ENCODE results near the gene RTN4R. TPM values are rescaled to one million over a fixed set of nuclear protein-coding genes. Genes with fewer than 3 reads are reported as not detected.
A peak's percentile ranks its signal among the peaks of the same experiment; 100 is the strongest.

Gene RTN4R
- total and polyA plus RNA-seq, 2 of the 8 experiments (the other 6 are each of a cell fraction or from before 2014, with no cell fraction given): 21.8 to 41.3 TPM

DNA sequence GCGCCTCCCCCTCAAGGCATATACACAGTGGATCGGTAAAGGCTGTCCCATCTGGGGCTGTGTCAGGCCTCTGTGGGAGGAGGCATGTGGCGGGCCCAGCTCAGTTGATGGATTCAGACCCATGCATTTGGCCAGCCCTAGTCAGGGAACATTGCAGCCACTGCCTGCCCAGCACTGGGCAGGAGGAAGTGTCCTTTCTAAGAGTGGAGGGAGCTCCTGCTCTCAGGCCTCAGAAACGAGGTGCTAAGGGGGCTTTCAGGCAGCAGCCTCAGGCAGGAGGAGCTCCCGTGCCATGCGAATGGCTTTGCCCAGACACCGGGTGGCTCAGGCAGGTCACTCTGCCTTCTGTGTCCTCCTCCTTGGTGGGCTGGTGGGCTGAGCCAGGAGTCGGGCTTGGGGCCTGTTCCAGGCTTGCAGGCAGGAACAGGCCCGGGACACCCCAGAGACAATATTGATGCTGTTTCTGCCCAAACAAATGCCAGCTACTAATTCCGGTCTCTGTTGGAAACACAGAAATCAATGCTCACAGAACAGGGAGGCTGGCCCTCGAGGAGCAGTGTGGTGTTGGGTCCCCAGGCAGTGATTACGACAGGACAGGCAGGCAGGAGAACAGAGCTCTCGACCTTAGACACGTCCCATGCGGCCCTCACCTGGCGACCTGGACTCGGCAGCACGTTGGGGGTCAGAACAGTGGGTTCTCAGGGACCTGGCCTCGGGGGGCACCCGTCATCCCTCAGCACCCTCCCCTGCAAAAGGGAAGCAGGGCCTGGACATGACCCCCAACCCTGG lies 75.0 kb downstream of the RTN4R start:
- Histone ChIP-seq H2BK5ac (ENCODE audit: low read depth, low read length) (no peak overlapping the region; the same call in 1 of the 2 replicates), H3K79me1 (ENCODE audit: low read depth, low read length) (no peaks in the 10 kb centered on the region), H3K4me3 (ENCODE audit: extremely low read depth in 1 of 4, insufficient read depth in 2 of 4, low read depth in 3 of 4, low read length in 4 of 4) (no peak overlapping the region), H3K4me2 (ENCODE audit: insufficient read depth in 1 of 2, low read depth in 2 of 2, low read length in 2 of 2) (no peak overlapping the region), H4K20me1 (replicated peaks in 1 of 2; ENCODE audit: control insufficient read depth in 1 of 2, insufficient read depth in 2 of 2, low read length in 2 of 2) (no peaks in the 10 kb centered on the region), H2BK120ac (replicated peaks; ENCODE audit: low read depth, low read length) (no peak overlapping the region), H2BK15ac (ENCODE audit: low read length) (no peak overlapping the region), H3K4ac (replicated peaks; ENCODE audit: insufficient read length, low read depth, low read length) (no peak overlapping the region), H3K14ac (ENCODE audit: insufficient read length) (no peak overlapping the region), H3K27me3 (replicated peaks in 1 of 4; ENCODE audit: control insufficient read depth in 3 of 4, extremely low read depth in 1 of 4, insufficient read depth in 3 of 4, low read length in 3 of 4) (no peaks in the 10 kb centered on the region), H3K23me2 (ENCODE audit: low read depth, low read length) (no peaks in the 10 kb centered on the region), H2AFZ (ENCODE audit: low read length) (no peak overlapping the region), H3K4me1 (replicated peaks in 1 of 4; ENCODE audit: control insufficient read depth in 3 of 4, insufficient read depth in 4 of 4, low read length in 3 of 4) (no peaks in the 10 kb centered on the region), H3K18ac (ENCODE audit: extremely low read depth, low read length) (no peak overlapping the region; the same call in 1 of the 2 replicates), H2AK5ac (ENCODE audit: low read depth, low read length) (no peak overlapping the region), H4K91ac (replicated peaks; ENCODE audit: insufficient read length, low read length) (no peak overlapping the region), H3K36me3 (ENCODE audit: control insufficient read depth in 2 of 4, insufficient read depth in 4 of 4, low read length in 3 of 4) (no peaks in the 10 kb centered on the region), H4K8ac (ENCODE audit: extremely low read depth, insufficient read depth, low read length) (no peak overlapping the region; the same call in 1 of the 2 replicates), H4K5ac (ENCODE audit: insufficient read length, low read depth, low read length) (no peak overlapping the region), H3K79me2 (ENCODE audit: control insufficient read depth in 1 of 2, insufficient read depth in 2 of 2, low read length in 2 of 2) (no peaks in the 10 kb centered on the region), H3K27ac (ENCODE audit: low read depth, low read length) (no peak overlapping the region), H3K9me3 (ENCODE audit: insufficient read depth in 2 of 2, low read depth in 1 of 2, low read length in 1 of 2) (no peaks in the 10 kb centered on the region), H3K23ac (ENCODE audit: insufficient read length) (no peak overlapping the region), H3K9ac (replicated peaks in 1 of 4; ENCODE audit: extremely low read depth in 1 of 4, low read depth in 3 of 4, low read length in 3 of 4) (no peak overlapping the region), H2BK12ac (ENCODE audit: low read depth, low read length) (0 out of 2 replicates have a peak overlapping the region, but pooled peaks have one; percentile 39), H2BK20ac (ENCODE audit: low read length) (no peak overlapping the region), H3K56ac (replicated peaks; ENCODE audit: insufficient read length, low read depth, low read length) (no peak overlapping the region)
- CTCF ChIA-PET (ENCODE audit: partially characterized antibody): interaction anchor here (0.8 to 6.8 kb wide), 12 partner anchors 8 to 93 kb away, joined by 3 to 43 read pairs (median 4); no protein-coding TSS in a partner anchor
- WGBS, 2 experiments (ENCODE audit: extremely low coverage in 1 of 2, insufficient coverage in 1 of 2, insufficient read length in 1 of 2, insufficient replicate concordance in 2 of 2, low coverage in 1 of 2, low lambda C conversion rate in 2 of 2, missing lambda C conversion rate in 1 of 2): 83% methylated on average over 20 of the region's 20 CpGs; no CpG with 5 or more reads in 1 of the 2 experiments
- DNase-seq (ENCODE audit: low read depth in 1 of 2, low spot score in 2 of 2) (no peak), FAIRE-seq (no peak)
- POLR2A ChIA-PET (ENCODE audit: partially characterized antibody): interaction anchor here (1.2 kb wide), 1 partner anchor 23 kb away, joined by 3 read pairs; no protein-coding TSS in a partner anchor
- TF ChIP-seq SUZ12 (IDR thresholded peaks at IDR 0.05; ENCODE audit: low read length) (no peak), SP2 (IDR thresholded peaks at IDR 0.05; ENCODE audit: low read length) (no peak), KDM1A (IDR thresholded peaks at IDR 0.05; ENCODE audit: borderline replicate concordance, low read length) (no peak), EGR1 (IDR thresholded peaks at IDR 0.05; ENCODE audit: borderline replicate concordance, low read depth, low read length) (no peak), TAF1 (IDR thresholded peaks at IDR 0.05; ENCODE audit: low read depth, low read length) (no peak), TCF12 (IDR thresholded peaks at IDR 0.05; ENCODE audit: low read depth, low read length) (no peak), BRCA1 (IDR thresholded peaks at IDR 0.05; ENCODE audit: low read depth, low read length) (no peak), BACH1 (IDR thresholded peaks at IDR 0.05; ENCODE audit: low read length) (no peak), E2F6 (IDR thresholded peaks at IDR 0.05) (no peak), JUN (IDR thresholded peaks at IDR 0.05; ENCODE audit: low read depth, low read length) (no peak), RXRA (IDR thresholded peaks at IDR 0.05; ENCODE audit: insufficient read depth, low read depth, low read length) (no peak)
- TF ChIP-seq, protein P1, sequence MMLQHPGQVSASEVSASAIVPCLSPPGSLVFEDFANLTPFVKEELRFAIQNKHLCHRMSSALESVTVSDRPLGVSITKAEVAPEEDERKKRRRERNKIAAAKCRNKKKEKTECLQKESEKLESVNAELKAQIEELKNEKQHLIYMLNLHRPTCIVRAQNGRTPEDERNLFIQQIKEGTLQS (IDR thresholded peaks at IDR 0.05; ENCODE audit: insufficient read depth, low read depth, low read length): no peak

Data from H1 (cell line).